GM12878 (cell line): Measurements from ENCODE around the gene DYDC2. TPM values are rescaled to one million over a fixed set of nuclear protein-coding genes. Genes with fewer than 3 reads are reported as not detected.

Experiments
- ATAC-seq: fragments of 200-7000 bp; cut with Tn5 transposase; 3 replicates; pipeline ENCODE4 v1.9.1; 2020; ENCODE audit warnings: mild to moderate bottlenecking, moderate library complexity
- BruUV-seq: library from RNA; stranded (reverse); fragments of 400-500 nt; replicated peaks from 2 replicates; lab custom pipeline; 2021; lab: Mats Ljungman, UMichigan
- CTCF ChIA-PET: fragments of 300-600 bp; sonication (Branson Sonifier 250); formaldehyde crosslinking; extraction: SDS; loops from one replicate; lab custom pipeline; 2021; ENCODE audit warnings: inconsistent platforms; lab: Yijun Ruan, JAX
- POLR2A ChIA-PET: fragments of 350-600 bp; formaldehyde crosslinking; extraction: SDS; loops from one replicate; lab custom pipeline; 2021; ENCODE audit warnings: inconsistent platforms; lab: Charles Lee
- RAD21 ChIA-PET: fragments of 300-600 bp; sonication (Branson Sonifier 250); formaldehyde crosslinking; loops from one replicate; lab custom pipeline; 2023; ENCODE audit warnings: antibody characterized with exemption; ENCODE audit not compliant: unreplicated experiment; lab: Charles Lee
- SMC1A ChIA-PET: fragments of 300-600 bp; sonication (Branson Sonifier 250); formaldehyde crosslinking; loops from one replicate; lab custom pipeline; 2023; ENCODE audit not compliant: unreplicated experiment, uncharacterized antibody; lab: Charles Lee
- DNase-seq: peaks from one replicate; pipeline ENCODE4 v3.0.0-alpha.2; 2011; ENCODE audit warnings: low read depth, low spot score
- FAIRE-seq: peaks from 3 replicates; lab custom pipeline; 2011; peaks lifted over from hg19 to GRCh38; lab: Jason Lieb, UNC
- H2AFZ ChIP-seq: 2 replicates; pipeline ENCODE4 v1.6.0; 2011; ENCODE audit warnings: low read depth, low read length, control low read depth; ENCODE audit not compliant: control insufficient read depth
- H3K27ac ChIP-seq: 2 replicates; pipeline ENCODE4 v1.5.1; 2011; ENCODE audit warnings: control low read depth; ENCODE audit not compliant: control insufficient read depth, insufficient read depth
- H3K27me3 ChIP-seq, 2 experiments: replicated peaks in 1 of 2; 2 replicates each; pipeline versions ENCODE4 v1.6.0 to v1.6.1; 2011; ENCODE audit warnings: low read length in 1 of 2; ENCODE audit not compliant: control insufficient read depth in 2 of 2, insufficient read depth in 2 of 2
- H3K36me3 ChIP-seq, 2 experiments: 2 replicates each; pipeline ENCODE4 v1.5.1; 2011; ENCODE audit warnings: low read length in 1 of 2; ENCODE audit not compliant: control insufficient read depth in 2 of 2, insufficient read depth in 2 of 2
- H3K4me1 ChIP-seq: 2 replicates; pipeline ENCODE4 v1.6.1; 2011; ENCODE audit warnings: mild to moderate bottlenecking, low read length, moderate library complexity, mixed read lengths; ENCODE audit not compliant: control insufficient read depth, insufficient read depth
- H3K4me2 ChIP-seq: 2 replicates; pipeline ENCODE4 v1.6.0; 2011; ENCODE audit warnings: control low read depth; ENCODE audit not compliant: control insufficient read depth, insufficient read depth
- H3K4me3 ChIP-seq: fragments of 200-600 bp; sonication (generic); 2 replicates; pipeline ENCODE4 v1.5.1; 2016
- H3K79me2 ChIP-seq: 2 replicates; pipeline ENCODE4 v1.6.0; 2011; ENCODE audit warnings: low read length; ENCODE audit not compliant: control insufficient read depth, insufficient read depth
- H3K9ac ChIP-seq: 2 replicates; pipeline ENCODE4 v1.8.0; 2011; ENCODE audit warnings: low read length, control low read depth, mixed read lengths; ENCODE audit not compliant: control insufficient read depth, insufficient read depth
- H3K9me3 ChIP-seq: replicated peaks from 3 replicates; pipeline ENCODE4 v1.5.1; 2011; ENCODE audit warnings: mild to moderate bottlenecking, low read length; ENCODE audit not compliant: control insufficient read depth, insufficient read depth
- H4K20me1 ChIP-seq: 2 replicates; pipeline ENCODE4 v1.6.0; 2011; ENCODE audit not compliant: control insufficient read depth, insufficient read depth
- MLLT1 ChIP-seq: fragments of 450-650 bp; IDR thresholded peaks from 2 replicates; pipeline ENCODE4 v1.6.1; 2016; ENCODE audit warnings: mild to moderate bottlenecking
- REST ChIP-seq: IDR thresholded peaks from 2 replicates; pipeline ENCODE4 v1.6.1; 2012; ENCODE audit warnings: mild to moderate bottlenecking, low read depth, low read length
- SIX5 ChIP-seq: IDR thresholded peaks from 2 replicates; pipeline ENCODE4 v1.6.1; 2011; ENCODE audit warnings: mild to moderate bottlenecking, low read depth, low read length, moderate library complexity; ENCODE audit not compliant: severe bottlenecking
- ZNF384 ChIP-seq: IDR thresholded peaks from 2 replicates; pipeline ENCODE4 v1.6.1; 2012; ENCODE audit warnings: low read depth, mild to moderate bottlenecking, low read length, improper control_type of control experiment, borderline replicate concordance
- ZNF622 ChIP-seq: fragments of 450-650 bp; IDR thresholded peaks from 2 replicates; pipeline ENCODE4 v1.6.1; 2017; ENCODE audit warnings: mild to moderate bottlenecking, inconsistent platforms
- WGBS: methylation state at CpG from one replicate; pipeline ENCODE4 v1.1.6; 2016; ENCODE audit warnings: low lambda C conversion rate; ENCODE audit not compliant: insufficient replicate concordance, insufficient coverage; ENCODE audit errors: missing lambda C conversion rate; 5-methylcytosine and 5-hydroxymethylcytosine counted together
- in situ Hi-C: fragments of 300-500 bp; cut with MboI; formaldehyde crosslinking; loops from 9 replicates; pipeline ENCODE4 v1.14.3; 2018; ENCODE audit warnings: mixed read lengths
- intact Hi-C: fragments of 100-400 bp; cut with micrococcal nuclease; formaldehyde crosslinking; loops from one replicate; pipeline ENCODE4 v1.14.2; 2022; ENCODE audit not compliant: unreplicated experiment
- polyA plus RNA-seq, 11 experiments: library from polyadenylated mRNA; depleted of rRNA in 4 of 11; unstranded in 6 of 11; stranded (reverse) in 5 of 11; fragments of >200 nt; fragmentation: Nextera tagmentation in 4 of 11; fragmentation: Illumina TruSeq in 1 of 11; extraction: Ambion mirVana in 4 of 11; extraction: Trizol in 1 of 11; gene quantifications; 1 replicate in 1 of 11; 2 replicates in 10 of 11; pipeline versions ENCODE4 v1.2.1 to v1.2.3, GENCODE V29; 2011 to 2016; ENCODE audit warnings: inconsistent platforms in 2 of 11, missing spikeins in 2 of 11, low read depth in 1 of 11
- total RNA-seq, 4 experiments: library from RNA; depleted of rRNA in 3 of 4; stranded (reverse); fragments of >200 nt in 3 of 4; fragmentation: Illumina TruSeq in 1 of 4; extraction: Trizol in 1 of 4; gene quantifications; 2 replicates each; pipeline versions ENCODE4 v1.2.1 to v1.2.3, GENCODE V29; 2013 to 2021

Gene DYDC2
- total and polyA plus RNA-seq, 10 of the 15 experiments (the other 5 are each of a cell fraction or from before 2014, with no cell fraction given) = 0.18 TPM; not detected in 9

GRCh38 chr10:80411267-80411668 lies 54.7 kb downstream of the DYDC2 start:
- no peaks in the 10 kb centered on the region for H3K36me3 ChIP-seq
- H3K9me3 ChIP-seq = no peaks in the 10 kb centered on the region
- H3K27me3 ChIP-seq = peaks cover 0 to 3% of the 10 kb centered on the region in 2 experiments; a peak in 2 of 4 replicates
- H3K4me3 ChIP-seq = no peak overlapping the region
- in situ Hi-C loops (no loop called here), intact Hi-C loops (no loop called here)
- FAIRE-seq = no peak
- ATAC-seq = no peak
- TF ChIP-seq ZNF384 (no peak), SIX5 (no peak), REST (no peak), ZNF622 (no peak), MLLT1 (no peak)
- WGBS = 95% methylated on average over 2 of the region's 2 CpGs
- H3K79me2 ChIP-seq = no peaks in the 10 kb centered on the region
- H4K20me1 ChIP-seq = no peaks in the 10 kb centered on the region
- RAD21 ChIA-PET = no interaction called here
- H3K4me2 ChIP-seq = no peak overlapping the region
- H3K27ac ChIP-seq = no peak overlapping the region
- no TSS peak for BruUV-seq
- no peak overlapping the region for H2AFZ ChIP-seq
- no peak for DNase-seq
- POLR2A ChIA-PET = no interaction called here
- H3K4me1 ChIP-seq = no peaks in the 10 kb centered on the region; the same call in 1 of the 2 replicates
- SMC1A ChIA-PET = interaction anchor here (1.2 to 2.7 kb wide), 4 partner anchors 11 to 37 kb away, joined by 3 to 8 read pairs (median 4); no protein-coding TSS in a partner anchor
- CTCF ChIA-PET = interaction anchor here (1.0 to 1.8 kb wide), 4 partner anchors 8 to 94 kb away, joined by 4 to 6 read pairs (median 6); no protein-coding TSS in a partner anchor
- H3K9ac ChIP-seq = no peak overlapping the region
